GM12878 (cell line): ENCODE measurements around the gene UBE2G2. TPM values are rescaled to one million over a fixed set of nuclear protein-coding genes. Genes with fewer than 3 reads are reported as not detected.

Source experiments
- ATAC-seq: fragments of 200-7000 bp; cut with Tn5 transposase; 3 replicates; pipeline ENCODE4 v1.9.1; 2020; ENCODE audit warnings: mild to moderate bottlenecking, moderate library complexity
- BruUV-seq: library from RNA; stranded (reverse); fragments of 400-500 nt; replicated peaks from 2 replicates; lab custom pipeline; 2021; lab: Mats Ljungman, UMichigan
- CTCF ChIA-PET: fragments of 300-600 bp; sonication (Branson Sonifier 250); formaldehyde crosslinking; extraction: SDS; loops from one replicate; lab custom pipeline; 2021; ENCODE audit warnings: inconsistent platforms; lab: Yijun Ruan, JAX
- POLR2A ChIA-PET: fragments of 350-600 bp; formaldehyde crosslinking; extraction: SDS; loops from one replicate; lab custom pipeline; 2021; ENCODE audit warnings: inconsistent platforms; lab: Charles Lee
- RAD21 ChIA-PET: fragments of 300-600 bp; sonication (Branson Sonifier 250); formaldehyde crosslinking; loops from one replicate; lab custom pipeline; 2023; ENCODE audit warnings: antibody characterized with exemption; ENCODE audit not compliant: unreplicated experiment; lab: Charles Lee
- SMC1A ChIA-PET: fragments of 300-600 bp; sonication (Branson Sonifier 250); formaldehyde crosslinking; loops from one replicate; lab custom pipeline; 2023; ENCODE audit not compliant: unreplicated experiment, uncharacterized antibody; lab: Charles Lee
- DNase-seq: peaks from one replicate; pipeline ENCODE4 v3.0.0-alpha.2; 2011; ENCODE audit warnings: low read depth, low spot score
- FAIRE-seq: peaks from 3 replicates; lab custom pipeline; 2011; peaks lifted over from hg19 to GRCh38; lab: Jason Lieb, UNC
- H2AFZ ChIP-seq: 2 replicates; pipeline ENCODE4 v1.6.0; 2011; ENCODE audit warnings: low read depth, low read length, control low read depth; ENCODE audit not compliant: control insufficient read depth
- H3K27ac ChIP-seq: 2 replicates; pipeline ENCODE4 v1.5.1; 2011; ENCODE audit warnings: control low read depth; ENCODE audit not compliant: control insufficient read depth, insufficient read depth
- H3K27me3 ChIP-seq, 2 experiments: replicated peaks in 1 of 2; 2 replicates each; pipeline versions ENCODE4 v1.6.0 to v1.6.1; 2011; ENCODE audit warnings: low read length in 1 of 2; ENCODE audit not compliant: control insufficient read depth in 2 of 2, insufficient read depth in 2 of 2
- H3K36me3 ChIP-seq, 2 experiments: 2 replicates each; pipeline ENCODE4 v1.5.1; 2011; ENCODE audit warnings: low read length in 1 of 2; ENCODE audit not compliant: control insufficient read depth in 2 of 2, insufficient read depth in 2 of 2
- H3K4me1 ChIP-seq: 2 replicates; pipeline ENCODE4 v1.6.1; 2011; ENCODE audit warnings: mild to moderate bottlenecking, low read length, moderate library complexity, mixed read lengths; ENCODE audit not compliant: control insufficient read depth, insufficient read depth
- H3K4me2 ChIP-seq: 2 replicates; pipeline ENCODE4 v1.6.0; 2011; ENCODE audit warnings: control low read depth; ENCODE audit not compliant: control insufficient read depth, insufficient read depth
- H3K4me3 ChIP-seq: fragments of 200-600 bp; sonication (generic); 2 replicates; pipeline ENCODE4 v1.5.1; 2016
- H3K79me2 ChIP-seq: 2 replicates; pipeline ENCODE4 v1.6.0; 2011; ENCODE audit warnings: low read length; ENCODE audit not compliant: control insufficient read depth, insufficient read depth
- H3K9ac ChIP-seq: 2 replicates; pipeline ENCODE4 v1.8.0; 2011; ENCODE audit warnings: low read length, control low read depth, mixed read lengths; ENCODE audit not compliant: control insufficient read depth, insufficient read depth
- H3K9me3 ChIP-seq: replicated peaks from 3 replicates; pipeline ENCODE4 v1.5.1; 2011; ENCODE audit warnings: mild to moderate bottlenecking, low read length; ENCODE audit not compliant: control insufficient read depth, insufficient read depth
- H4K20me1 ChIP-seq: 2 replicates; pipeline ENCODE4 v1.6.0; 2011; ENCODE audit not compliant: control insufficient read depth, insufficient read depth
- ETV6 ChIP-seq, 2 experiments: fragments of 450-650 bp in 1 of 2; IDR thresholded peaks in 1 of 2; conservative IDR thresholded peaks in 1 of 2; 2 replicates each; pipeline ENCODE4 v1.6.1; 2014; ENCODE audit warnings: antibody characterized with exemption in 1 of 2, borderline replicate concordance in 1 of 2, low read depth in 1 of 2, mild to moderate bottlenecking in 1 of 2, moderate library complexity in 1 of 2
- FOXK2 ChIP-seq: fragments of 450-650 bp; IDR thresholded peaks from 2 replicates; pipeline ENCODE4 v1.6.1; 2017; ENCODE audit warnings: mild to moderate bottlenecking, moderate library complexity
- GABPA ChIP-seq: IDR thresholded peaks from 2 replicates; pipeline ENCODE4 v1.6.1; 2014; ENCODE audit warnings: antibody characterized with exemption, low read depth, mild to moderate bottlenecking, inconsistent platforms
- IRF4 ChIP-seq: IDR thresholded peaks from 2 replicates; pipeline ENCODE4 v1.6.1; 2011; ENCODE audit warnings: low read depth, low read length
- MYC ChIP-seq: IDR thresholded peaks from 2 replicates; pipeline ENCODE4 v1.6.1; 2011; ENCODE audit warnings: mild to moderate bottlenecking, low read length, moderate library complexity, inconsistent platforms; ENCODE audit not compliant: insufficient read depth, insufficient replicate concordance, insufficient read length, severe bottlenecking
- NBN ChIP-seq: fragments of 450-650 bp; IDR thresholded peaks from 2 replicates; pipeline ENCODE4 v1.6.1; 2016
- RAD51 ChIP-seq: fragments of 450-650 bp; IDR thresholded peaks from 2 replicates; pipeline ENCODE4 v1.6.1; 2016; ENCODE audit warnings: moderate library complexity, mild to moderate bottlenecking, inconsistent platforms
- RFX5 ChIP-seq: IDR thresholded peaks from 2 replicates; pipeline ENCODE4 v1.6.1; 2011; ENCODE audit warnings: low read depth, low read length, improper control_type of control experiment
- TAF1 ChIP-seq: IDR thresholded peaks from 2 replicates; pipeline ENCODE4 v1.6.1; 2011; ENCODE audit warnings: mild to moderate bottlenecking, low read depth, low read length, borderline replicate concordance
- TARDBP ChIP-seq: IDR thresholded peaks from 2 replicates; pipeline ENCODE4 v1.6.1; 2016; ENCODE audit warnings: borderline replicate concordance
- ZNF24 ChIP-seq: fragments of 450-650 bp; IDR thresholded peaks from 2 replicates; pipeline ENCODE4 v1.6.1; 2017; ENCODE audit warnings: antibody characterized with exemption, mild to moderate bottlenecking
- WGBS: methylation state at CpG from one replicate; pipeline ENCODE4 v1.1.6; 2016; ENCODE audit warnings: low lambda C conversion rate; ENCODE audit not compliant: insufficient replicate concordance, insufficient coverage; ENCODE audit errors: missing lambda C conversion rate; 5-methylcytosine and 5-hydroxymethylcytosine counted together
- in situ Hi-C: fragments of 300-500 bp; cut with MboI; formaldehyde crosslinking; loops from 9 replicates; pipeline ENCODE4 v1.14.3; 2018; ENCODE audit warnings: mixed read lengths
- intact Hi-C: fragments of 100-400 bp; cut with micrococcal nuclease; formaldehyde crosslinking; loops from one replicate; pipeline ENCODE4 v1.14.2; 2022; ENCODE audit not compliant: unreplicated experiment
- polyA plus RNA-seq, 11 experiments: library from polyadenylated mRNA; depleted of rRNA in 4 of 11; unstranded in 6 of 11; stranded (reverse) in 5 of 11; fragments of >200 nt; fragmentation: Nextera tagmentation in 4 of 11; fragmentation: Illumina TruSeq in 1 of 11; extraction: Ambion mirVana in 4 of 11; extraction: Trizol in 1 of 11; gene quantifications; 1 replicate in 1 of 11; 2 replicates in 10 of 11; pipeline versions ENCODE4 v1.2.1 to v1.2.3, GENCODE V29; 2011 to 2016; ENCODE audit warnings: inconsistent platforms in 2 of 11, missing spikeins in 2 of 11, low read depth in 1 of 11
- total RNA-seq, 4 experiments: library from RNA; depleted of rRNA in 3 of 4; stranded (reverse); fragments of >200 nt in 3 of 4; fragmentation: Illumina TruSeq in 1 of 4; extraction: Trizol in 1 of 4; gene quantifications; 2 replicates each; pipeline versions ENCODE4 v1.2.1 to v1.2.3, GENCODE V29; 2013 to 2021

UBE2G2 gene
- total and polyA plus RNA-seq, 10 of the 15 experiments (the other 5 are each of a cell fraction or from before 2014, with no cell fraction given) = 27.0 to 139 (median 75.9) TPM

DNA sequence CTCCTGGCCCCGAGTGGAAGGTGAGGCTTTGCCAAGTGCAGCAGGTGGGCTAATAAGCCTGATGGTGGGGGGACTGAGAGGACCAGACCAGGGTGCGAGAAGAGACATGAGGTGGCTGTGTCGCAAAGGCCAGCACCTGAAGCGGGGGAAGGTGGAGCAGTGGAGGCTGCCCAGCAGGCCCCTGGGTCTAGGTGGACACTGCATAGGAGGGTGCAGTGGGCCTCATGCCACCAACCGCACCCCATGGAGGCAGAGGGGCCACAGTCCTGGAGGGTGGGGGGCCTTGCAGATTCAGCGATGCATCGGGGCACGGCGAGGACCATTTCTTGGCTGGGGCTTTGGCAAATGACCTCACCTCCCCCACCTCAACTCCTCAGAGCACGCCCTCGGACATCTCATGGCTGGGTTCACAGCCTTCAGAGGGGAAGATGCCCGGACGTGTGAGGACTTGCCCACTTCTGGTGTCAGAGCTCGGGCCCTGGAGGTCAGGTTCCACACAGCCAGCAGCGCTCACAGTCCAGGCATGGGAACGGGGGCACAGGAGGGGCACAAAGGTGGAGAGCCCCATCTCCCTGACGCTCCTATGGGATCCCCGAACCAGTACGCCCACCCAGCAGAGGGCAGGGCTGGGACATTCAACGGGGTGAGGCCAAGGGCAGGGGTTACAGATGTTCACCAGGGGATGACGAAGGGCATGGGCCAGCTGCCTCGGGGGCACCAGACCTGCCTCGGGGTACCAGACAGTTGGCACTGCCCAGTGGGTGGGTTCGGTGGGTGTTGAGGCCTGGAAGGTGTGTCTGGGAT is 35.4 kb downstream of the UBE2G2 start:
- TF ChIP-seq ZNF24 (no peak), NBN (no peak), RFX5 (no peak), TAF1 (no peak), FOXK2 (no peak), IRF4 (no peak), RAD51 (no peak), TARDBP (no peak), GABPA (no peak), ETV6 (conservative IDR thresholded peaks at IDR 0.05 in 1 of 2, IDR thresholded peaks at IDR 0.05 in 1 of 2; ENCODE audit: borderline replicate concordance in 1 of 2, low read depth in 1 of 2) (no peak), MYC (no peak)
- BruUV-seq = no TSS peak
- WGBS = 81% methylated on average over 22 of the region's 24 CpGs
- ChIA-PET POLR2A (no interaction called here), SMC1A (interaction anchor here (1.3 kb wide), 1 partner anchor 27 kb away, joined by 3 read pairs; no protein-coding TSS in a partner anchor), RAD21 (interaction anchor here (0.6 kb wide), 1 partner anchor 166 kb away, joined by 3 read pairs; no protein-coding TSS in a partner anchor), CTCF (no interaction called here)
- Histone ChIP-seq H3K36me3 (peaks cover 6 to 9% of the 10 kb centered on the region in 2 experiments; a peak in 3 of 4 replicates), H3K4me2 (no peak overlapping the region), H3K9me3 (no peaks in the 10 kb centered on the region), H3K27ac (no peak overlapping the region), H2AFZ (no peak overlapping the region), H3K79me2 (no peaks in the 10 kb centered on the region), H3K4me1 (no peaks in the 10 kb centered on the region; the same call in 1 of the 2 replicates), H3K4me3 (no peak overlapping the region), H3K9ac (no peak overlapping the region), H3K27me3 (no peaks in the 10 kb centered on the region), H4K20me1 (no peaks in the 10 kb centered on the region)
- DNase-seq (no peak), ATAC-seq (no peak), FAIRE-seq (no peak)
- in situ Hi-C loops = no loop called here
- intact Hi-C loops = no loop called here
